GM21619 (cell line): ENCODE measurements around the gene OVAAL.
A peak's percentile ranks its signal among the peaks of the same experiment; 100 is the strongest.

ENCODE experiments used
- ATAC-seq: cut with Tn5 transposase; IDR thresholded peaks from one replicate; pipeline ENCODE4 v1.9.1; 2021; ENCODE audit not compliant: unreplicated experiment

OVAAL gene

DNA sequence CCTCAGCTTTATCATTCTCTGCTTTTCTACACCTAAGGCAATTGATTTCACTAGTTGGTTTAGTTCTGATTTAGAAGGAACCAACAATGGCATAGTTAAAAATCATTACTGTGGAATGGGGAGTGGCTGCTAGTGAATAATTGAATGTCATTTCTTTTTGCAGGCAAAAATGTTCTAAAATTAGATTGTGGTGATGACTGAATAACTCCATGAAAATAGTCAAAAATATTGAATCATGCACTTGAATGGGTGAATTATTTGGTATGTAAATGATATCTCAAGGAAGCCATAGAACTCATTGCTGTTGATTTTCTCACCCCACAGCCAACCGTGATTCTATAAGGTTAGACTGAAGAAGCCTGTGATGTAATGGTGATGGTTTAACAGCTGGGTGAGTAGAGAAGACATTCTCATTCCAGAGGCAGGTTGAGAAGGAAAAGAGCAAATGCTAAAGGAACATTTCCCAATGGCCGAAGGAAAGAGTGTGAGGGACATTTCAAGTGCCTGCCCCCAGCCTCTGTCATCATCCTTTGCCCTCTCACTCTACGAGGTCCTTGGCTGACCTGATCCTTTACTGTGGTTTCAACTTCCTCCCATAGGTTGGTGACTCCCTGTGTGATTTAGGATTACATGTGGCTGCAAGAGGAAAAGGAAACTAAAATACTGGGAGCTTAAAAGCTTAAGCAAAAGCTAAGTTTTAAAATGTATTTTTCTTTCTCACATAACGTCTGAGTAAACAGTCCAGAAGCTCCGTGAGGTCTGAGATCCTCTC is 12.5 kb downstream of the OVAAL start:
- no peak for ATAC-seq

DNA sequence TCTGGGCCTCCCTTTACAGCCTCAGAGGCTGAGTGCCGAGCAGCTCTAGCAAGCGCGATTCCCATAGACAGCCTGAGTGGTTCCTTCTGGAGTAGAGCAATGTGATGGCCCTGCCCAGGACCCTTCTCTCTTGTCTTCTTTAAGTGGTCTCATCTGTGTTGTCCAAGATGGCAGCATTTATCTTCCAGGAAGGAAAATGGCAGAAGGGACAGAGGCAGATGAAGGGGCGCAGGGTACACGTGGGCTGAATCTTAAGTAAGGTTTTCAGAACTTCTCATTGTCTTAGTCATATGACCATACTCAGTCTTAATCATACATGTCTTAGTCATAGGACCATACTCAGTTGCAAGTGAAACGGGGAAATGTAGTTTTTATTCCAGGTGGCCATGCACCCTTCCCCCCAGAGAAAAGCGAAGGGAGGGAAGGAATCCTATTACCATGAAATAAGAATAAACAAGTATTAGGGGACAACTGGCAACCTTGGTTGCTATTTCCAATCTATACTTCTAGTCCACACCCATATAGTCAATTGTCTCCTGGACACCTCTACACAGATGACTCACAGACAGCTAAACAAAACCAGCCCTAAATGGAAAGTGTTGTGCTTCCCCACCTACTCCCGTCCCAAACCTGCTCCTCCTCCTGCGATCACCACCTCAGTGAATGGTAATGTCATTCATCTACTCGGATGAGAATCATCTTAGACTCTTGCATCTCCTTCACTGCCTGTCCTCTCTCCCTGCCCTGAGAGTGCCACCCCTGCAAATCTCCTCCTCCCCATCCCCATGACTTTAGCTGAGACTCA is 13.3 kb downstream of the OVAAL start:
- peak; percentile 66 for ATAC-seq

GRCh38 chr1:180572760-180573159 is 14.0 kb downstream of the OVAAL start:
- ATAC-seq = no peak

- ATAC-seq = no peak
Observed at GRCh38 chr1:180574031-180574713, 15.4 kb downstream of the OVAAL start.

GRCh38 chr1:180577361-180577760 is 18.6 kb downstream of the OVAAL start:
- ATAC-seq = no peak

- no peak for ATAC-seq
Observed at GRCh38 chr1:180579961-180580611, 21.3 kb downstream of the OVAAL start.

- ATAC-seq = no peak
Observed at GRCh38 chr1:180581635-180582039, 22.9 kb downstream of the OVAAL start.

GRCh38 chr1:180584869-180585268 is 26.1 kb downstream of the OVAAL start:
- no peak for ATAC-seq

GRCh38 chr1:180585994-180586359 is 27.2 kb downstream of the OVAAL start:
- ATAC-seq = no peak

DNA sequence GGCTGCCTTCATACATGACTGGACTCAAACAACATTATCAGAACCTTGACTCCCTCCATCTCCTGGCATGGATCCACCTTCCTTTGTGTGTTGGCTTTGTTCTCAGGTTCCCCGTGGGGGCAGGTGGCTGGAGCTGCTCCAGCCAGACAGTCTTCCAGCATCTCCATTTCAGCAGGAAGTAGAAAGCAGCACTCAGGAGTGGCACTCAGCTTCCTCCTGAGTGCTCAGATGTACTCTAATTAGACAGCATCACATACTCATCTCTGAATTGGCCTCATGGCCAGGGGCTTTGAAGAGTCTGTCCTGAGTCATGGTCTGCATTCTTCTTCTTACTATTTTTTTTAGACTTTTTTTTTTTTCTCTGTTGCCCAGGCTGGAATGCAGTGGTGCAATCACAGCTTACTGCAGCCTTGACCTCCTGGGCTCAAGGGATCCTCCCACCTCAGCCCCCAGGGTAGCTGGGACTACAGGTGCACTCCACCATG is 27.9 kb downstream of the OVAAL start:
- no peak for ATAC-seq

DNA sequence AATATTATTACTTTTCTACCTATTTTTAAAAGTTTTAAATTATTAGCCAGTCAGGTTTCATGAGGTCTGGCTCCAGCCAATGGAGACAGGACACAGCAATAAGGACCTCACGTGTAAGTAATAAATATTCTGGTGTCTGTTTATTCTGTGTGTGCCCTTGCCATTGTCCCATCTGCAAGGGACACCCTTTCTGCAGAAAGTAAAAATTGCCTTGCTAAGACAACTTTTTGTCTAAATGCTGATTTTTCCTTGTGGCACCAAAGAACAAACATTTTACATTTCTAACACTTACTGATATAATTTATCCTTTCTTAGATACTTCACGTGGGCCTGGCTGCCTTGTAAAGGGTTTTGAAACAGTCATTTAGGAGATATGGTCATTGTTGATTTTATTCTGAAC is 29.4 kb downstream of the OVAAL start:
- ATAC-seq = no peak

DNA sequence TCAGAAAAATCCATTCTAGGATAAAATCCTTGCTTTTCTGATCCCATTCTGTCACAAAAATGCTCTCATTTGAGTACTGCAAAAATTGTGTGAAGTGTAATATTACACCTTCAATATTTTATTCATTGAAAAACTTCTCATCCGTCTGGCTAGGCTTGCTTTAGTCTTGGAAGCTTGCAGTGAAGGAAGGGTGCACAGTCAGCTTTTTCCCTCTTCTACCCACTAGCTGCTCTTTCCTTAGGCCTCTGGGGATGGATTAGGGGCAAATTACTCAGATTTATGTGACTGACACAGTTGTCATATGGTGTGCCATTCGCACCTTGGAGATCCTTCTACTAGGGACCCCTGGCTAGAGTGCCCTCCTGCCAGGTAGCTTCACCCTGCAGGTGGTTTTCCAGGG is 32.1 kb downstream of the OVAAL start:
- no peak for ATAC-seq

- no peak for ATAC-seq
Observed at GRCh38 chr1:180593382-180593781, 34.6 kb downstream of the OVAAL start.

DNA sequence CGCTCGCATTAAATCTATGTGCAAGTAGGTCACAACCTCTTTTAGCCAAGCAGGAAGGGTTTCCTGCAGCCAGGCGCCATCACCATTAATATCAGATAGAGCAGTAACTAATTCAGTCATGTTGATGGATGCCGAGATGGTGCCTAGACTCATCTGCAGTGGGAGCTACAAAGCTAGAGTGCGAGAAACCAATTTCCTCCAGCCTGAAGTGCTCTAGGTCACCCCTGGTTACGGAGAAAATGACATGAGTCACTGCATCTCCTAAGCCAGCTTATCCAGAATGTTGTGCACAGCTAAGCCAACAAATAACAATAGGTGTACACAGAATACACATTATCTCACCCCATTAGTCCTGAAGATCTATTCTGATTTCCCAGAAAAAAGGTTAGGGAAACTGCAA is 36.0 kb downstream of the OVAAL start:
- ATAC-seq = no peak

- no peak for ATAC-seq
Observed at GRCh38 chr1:180595966-180596365, 37.2 kb downstream of the OVAAL start.

GRCh38 chr1:180597520-180597919 is 38.8 kb downstream of the OVAAL start:
- ATAC-seq = no peak

GRCh38 chr1:180598333-180598974 is 39.7 kb downstream of the OVAAL start:
- ATAC-seq = no peak

DNA sequence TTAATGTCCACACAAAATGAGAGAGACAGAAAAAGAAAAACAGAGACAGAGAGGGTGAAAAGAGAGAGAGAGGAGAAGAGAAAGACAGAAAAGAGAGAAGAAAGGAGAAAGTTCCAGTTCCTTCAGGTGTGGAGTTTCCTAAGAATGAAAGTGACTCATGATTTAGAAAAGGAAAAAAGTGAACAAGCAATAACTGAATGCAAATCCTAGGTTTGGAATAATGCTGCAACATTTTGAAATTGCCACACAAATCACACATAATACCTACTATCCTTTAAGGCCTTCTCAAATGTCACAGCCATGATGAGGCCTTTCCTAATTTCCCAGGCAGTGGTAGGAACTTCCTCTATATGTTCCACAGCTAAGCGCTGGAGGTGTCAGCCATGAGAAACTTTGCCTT is 41.6 kb downstream of the OVAAL start:
- ATAC-seq = no peak

DNA sequence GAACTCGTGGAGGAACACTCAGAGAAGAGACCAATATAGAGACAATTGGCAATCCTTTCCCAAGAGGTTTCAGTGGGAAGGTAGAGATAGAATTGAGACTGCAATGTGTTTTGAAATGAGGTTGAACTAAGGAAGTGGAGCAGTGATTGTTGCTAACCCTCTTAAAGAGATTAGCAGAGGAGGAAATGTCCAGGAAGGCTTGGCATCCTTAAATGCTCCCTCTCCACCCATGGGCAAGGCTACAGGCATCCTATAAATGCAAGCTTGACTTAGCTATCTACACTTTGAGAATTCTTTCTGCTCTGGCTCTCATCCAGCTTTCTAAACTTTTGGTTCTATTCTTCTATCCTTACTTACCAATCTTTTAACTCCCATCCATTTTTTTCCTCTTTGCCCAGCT is 42.7 kb downstream of the OVAAL start:
- ATAC-seq = no peak

DNA sequence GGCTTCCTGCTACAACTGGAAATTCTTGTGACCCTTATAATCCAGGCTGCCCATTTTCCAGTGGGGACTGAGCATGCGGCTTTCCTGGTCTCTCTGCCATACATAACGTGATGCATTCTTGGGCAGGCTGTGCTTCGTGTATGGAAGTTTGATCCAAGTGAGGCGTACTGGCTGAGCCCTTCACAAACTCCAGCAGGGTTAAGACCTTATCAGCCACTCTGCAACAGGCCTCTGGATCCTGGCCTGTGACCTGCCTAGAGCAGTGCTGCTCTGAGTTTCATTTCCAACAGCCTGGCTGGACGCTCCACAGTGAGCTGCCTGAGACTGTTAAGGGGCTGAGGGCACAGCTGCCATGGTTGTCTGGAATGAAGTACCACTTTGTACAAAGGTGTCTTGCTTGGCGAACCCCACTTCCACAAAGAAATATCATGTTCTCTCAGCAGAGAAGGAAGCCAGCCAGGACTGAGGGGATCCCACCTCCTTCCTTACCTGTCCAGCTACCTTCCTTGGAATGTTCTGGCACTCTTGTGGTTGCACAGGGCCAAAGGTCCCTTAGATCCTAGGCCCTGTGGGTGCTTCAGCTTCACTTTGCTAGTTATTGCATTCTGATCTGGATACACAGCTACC is 44.6 kb downstream of the OVAAL start:
- no peak for ATAC-seq
